Heart left ventricle (tissue), 16 donors: ENCODE data around the gene CHD8. TPM values are rescaled to one million over a fixed set of nuclear protein-coding genes. Genes with fewer than 3 reads are reported as not detected.
A peak's percentile ranks its signal among the peaks of the same experiment; 100 is the strongest.

Experiments
- ATAC-seq, 4 donors: fragments of 200-7000 bp; cut with Tn5 transposase; one replicate each; pipeline ENCODE4 v1.9.1; 2020 to 2022; ENCODE audit warnings: moderate library complexity in 4 of 4, mild to moderate bottlenecking in 3 of 4, moderate number of reproducible peaks in 1 of 4
- DNase-seq, 5 donors: peaks; one replicate each; pipeline ENCODE4 v3.0.0-alpha.2; 2020
- H3K27ac ChIP-seq, 12 donors: fragments of 200-600 bp; sonication (generic) in 4 of 12; one replicate each; pipeline versions ENCODE4 v1.5.0 to v1.8.0; 2016 to 2022; ENCODE audit warnings: mild to moderate bottlenecking in 2 of 12
- H3K27me3 ChIP-seq, 9 donors: fragments of 200-600 bp; sonication (generic) in 2 of 9; one replicate each; pipeline versions ENCODE4 v1.5.1 to v1.8.0; 2016 to 2022; ENCODE audit warnings: mild to moderate bottlenecking in 3 of 9
- H3K36me3 ChIP-seq, 9 donors: fragments of 200-600 bp; sonication (generic) in 2 of 9; one replicate each; pipeline versions ENCODE4 v1.5.0 to v1.8.0; 2018 to 2022; ENCODE audit warnings: mild to moderate bottlenecking in 2 of 9
- H3K4me1 ChIP-seq, 12 donors: fragments of 200-600 bp; sonication (generic) in 4 of 12; one replicate each; pipeline versions ENCODE4 v1.5.0 to v1.8.0; 2016 to 2022; ENCODE audit warnings: mild to moderate bottlenecking in 3 of 12
- H3K4me3 ChIP-seq, 12 donors: fragments of 200-600 bp; sonication (generic) in 4 of 12; one replicate each; pipeline versions ENCODE4 v1.5.0 to v1.8.0; 2017 to 2022; ENCODE audit warnings: mild to moderate bottlenecking in 9 of 12, moderate library complexity in 4 of 12
- H3K9me3 ChIP-seq, 12 donors: fragments of 200-600 bp; sonication (generic) in 4 of 12; one replicate each; pipeline versions ENCODE4 v1.5.0 to v1.8.0; 2016 to 2022; ENCODE audit warnings: mild to moderate bottlenecking in 1 of 12
- POLR2A ChIP-seq, 2 donors: fragments of 450-650 bp; IDR thresholded peaks; one replicate each; pipeline ENCODE4 v1.6.1; 2017; ENCODE audit warnings: antibody characterized with exemption in 2 of 2, mild to moderate bottlenecking in 2 of 2, moderate library complexity in 2 of 2
- WGBS, 4 donors: extraction: QIAGEN DNeasy Blood & Tissue Kit in 2 of 4; methylation state at CpG; one replicate each; pipeline versions ENCODE4 v1.1.5 to v1.1.7; 2013 to 2018; 5-methylcytosine and 5-hydroxymethylcytosine counted together
- intact Hi-C, 10 donors: fragments of 100-400 bp; cut with DNase I; formaldehyde crosslinking; loops; one replicate each; pipeline versions ENCODE4 v1.11.1 to v1.14.2; 2022
- polyA plus RNA-seq, 2 donors: library from polyadenylated mRNA; stranded (reverse); fragments of 200-250 nt; gene quantifications; one replicate each; pipeline ENCODE4 v1.2.3, GENCODE V29; 2013
- total RNA-seq, 9 donors: library from RNA; depleted of rRNA in 2 of 9; stranded (reverse); fragments of >200 nt in 2 of 9; fragmentation: NEBNext Ultra II Directional in 3 of 9; extraction: Animal tissue kit (Norgen Biotek cat#: 25700) in 3 of 9; gene quantifications; one replicate each; pipeline versions ENCODE4 v1.1.0 to v1.2.4, GENCODE V29; 2016 to 2023
- TF ChIP-seq, protein P1 (sequence below), 12 donors: fragments of 200-600 bp; sonication (generic) in 4 of 12; IDR thresholded peaks; one replicate each; pipeline versions ENCODE4 v1.5.0 to v1.8.0; 2018 to 2022; ENCODE audit warnings: antibody characterized with exemption in 12 of 12, mild to moderate bottlenecking in 5 of 12
- donor health status: ischemic (EF 13 %, LVEDD 7.1; RV severe dilation, severe dysfunction).
- donor health status: healthy with polysubstance abuse.
- donor health status: DM: no; HTN: yes; CAD: no.
- donor health status: DM: no; HTN: no; CAD: no.
- donor health status: ischemic (EF 25% LVEDD 6.9; RV normal size, moderate dysfunction).
- donor health status: ischemic (EF 25% LVEDD 5.7; RV mildly dilated, moderate dysfunction).
- donor health status: healthy.
- donor health status: DM: yes; HTN: yes; CAD: no.
- donor health status: ischemic (EF 35%, LVEDD 5.7; RV mildly dilated, moderate dysfunction).
- donor health status: nonischemic (EF 11% LVEDD 7.7; RV severe dilation, severe dysfunction).
- donor health status: DM: yes; HTN: yes; CAD: no.
- donor health status: PGD.
- donor health status: ischemic (EF 29% LVEDD 5.4; RV normal size, mild dysfunction).
- donor health status: nonischemic (EF 23%, LVEDD 6.1; RV moderate dilation, normal function).

Gene CHD8
- total and polyA plus RNA-seq, 11 donors, result 19.0 to 56.9 (median 35.7) TPM

DNA sequence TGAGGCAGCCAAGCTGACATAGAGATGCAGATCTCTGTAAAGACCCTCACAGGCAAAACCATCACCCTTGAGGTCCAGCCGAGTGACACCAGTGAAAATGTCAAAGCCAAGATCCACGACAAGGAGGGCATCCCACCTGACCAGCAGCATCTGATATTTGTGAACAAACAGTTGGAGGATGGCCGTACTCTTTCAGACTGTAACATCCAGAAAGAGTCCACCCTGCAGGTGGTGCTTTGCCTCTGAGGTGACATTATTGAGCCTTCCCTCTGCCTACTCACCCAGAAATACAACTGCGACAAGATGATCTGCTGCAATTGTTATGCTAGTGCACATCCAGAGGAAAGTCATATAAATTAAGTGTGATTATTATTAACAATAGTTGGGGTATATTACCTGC is 57.0 kb downstream of the CHD8 start:
- DNase-seq, result no peak
- intact Hi-C loops, result loop anchor here in 1 of 10 donors (5.0 kb wide), 1 partner anchor 42 kb away; no protein-coding TSS in a partner anchor
- TF ChIP-seq, protein P1, sequence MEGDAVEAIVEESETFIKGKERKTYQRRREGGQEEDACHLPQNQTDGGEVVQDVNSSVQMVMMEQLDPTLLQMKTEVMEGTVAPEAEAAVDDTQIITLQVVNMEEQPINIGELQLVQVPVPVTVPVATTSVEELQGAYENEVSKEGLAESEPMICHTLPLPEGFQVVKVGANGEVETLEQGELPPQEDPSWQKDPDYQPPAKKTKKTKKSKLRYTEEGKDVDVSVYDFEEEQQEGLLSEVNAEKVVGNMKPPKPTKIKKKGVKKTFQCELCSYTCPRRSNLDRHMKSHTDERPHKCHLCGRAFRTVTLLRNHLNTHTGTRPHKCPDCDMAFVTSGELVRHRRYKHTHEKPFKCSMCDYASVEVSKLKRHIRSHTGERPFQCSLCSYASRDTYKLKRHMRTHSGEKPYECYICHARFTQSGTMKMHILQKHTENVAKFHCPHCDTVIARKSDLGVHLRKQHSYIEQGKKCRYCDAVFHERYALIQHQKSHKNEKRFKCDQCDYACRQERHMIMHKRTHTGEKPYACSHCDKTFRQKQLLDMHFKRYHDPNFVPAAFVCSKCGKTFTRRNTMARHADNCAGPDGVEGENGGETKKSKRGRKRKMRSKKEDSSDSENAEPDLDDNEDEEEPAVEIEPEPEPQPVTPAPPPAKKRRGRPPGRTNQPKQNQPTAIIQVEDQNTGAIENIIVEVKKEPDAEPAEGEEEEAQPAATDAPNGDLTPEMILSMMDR (IDR thresholded peaks at IDR 0.05), result no peak
- TF ChIP-seq POLR2A (IDR thresholded peaks at IDR 0.05), result no peak
- Histone ChIP-seq H3K27ac (no peak overlapping the region), H3K36me3 (peaks cover 0 to 100% (median 100%) of the 10 kb centered on the region in 9 donors), H3K4me1 (no peaks in the 10 kb centered on the region), H3K4me3 (no peak overlapping the region), H3K9me3 (no peaks in the 10 kb centered on the region), H3K27me3 (no peaks in the 10 kb centered on the region)
- no peak for ATAC-seq
- 91 to 95% (median 93%) methylated on average over 4 of the region's 4 CpGs for WGBS, 4 donors

DNA sequence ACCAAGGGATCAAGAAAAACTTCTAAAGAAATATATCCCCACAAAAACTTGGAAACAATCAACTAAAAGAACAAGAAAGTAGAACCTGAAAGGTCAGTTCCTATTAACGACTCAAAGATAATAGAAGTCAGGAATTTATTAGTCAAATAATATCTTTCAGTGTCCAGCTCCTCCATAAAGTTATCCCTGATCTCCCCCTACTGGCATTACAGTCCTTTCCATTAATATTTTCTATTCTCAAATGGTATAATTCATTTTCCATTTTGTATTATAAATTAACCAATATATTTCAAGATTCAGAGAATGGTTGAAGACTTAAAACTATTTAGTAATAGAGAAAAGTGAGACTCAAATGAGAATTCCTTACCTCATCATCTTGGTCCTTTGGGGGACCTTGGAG is 60.5 kb downstream of the CHD8 start:
- no peak for ATAC-seq
- intact Hi-C loops, result loop anchor here in 1 of 10 donors (5.0 kb wide), 1 partner anchor 38 kb away; no protein-coding TSS in a partner anchor
- WGBS, 4 donors, result 0 to 27% (median 0%) methylated on average over 1 of the region's 1 CpG

DNA sequence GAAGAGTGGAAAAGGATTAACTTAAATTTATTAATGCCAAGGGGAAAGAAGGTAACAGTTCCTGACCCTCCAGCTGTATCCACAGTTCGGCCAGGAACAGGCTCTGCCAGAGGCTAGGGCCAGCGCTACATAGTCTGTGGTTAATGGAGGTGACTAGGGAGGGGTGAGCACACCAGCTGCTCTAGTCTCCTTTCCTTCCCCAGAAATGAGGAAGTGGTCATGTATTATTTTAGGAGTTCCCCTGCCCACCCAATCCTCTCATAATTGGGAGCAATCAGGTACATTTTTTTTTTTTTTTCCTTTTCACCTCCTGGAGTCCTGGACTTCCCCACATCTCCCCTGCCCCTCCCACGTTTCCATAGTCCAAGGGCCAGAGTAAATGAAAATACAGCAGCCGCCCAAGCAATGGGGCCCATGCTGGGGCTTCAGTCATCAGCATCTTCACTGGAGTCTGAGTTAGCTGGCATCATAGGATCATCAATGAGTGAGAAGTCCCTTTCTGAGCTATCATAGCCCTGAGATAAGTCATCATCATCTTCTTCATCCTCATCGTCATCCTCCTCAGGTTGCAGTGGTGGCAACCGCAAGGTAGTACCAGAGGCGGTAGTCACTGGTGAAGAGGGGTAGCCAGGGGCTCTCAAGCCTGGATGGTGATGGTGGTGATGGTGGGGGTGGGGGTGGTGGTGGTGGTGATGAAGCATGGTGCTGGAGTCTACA is 70.6 kb downstream of the CHD8 start:
- TF ChIP-seq, protein P1 (IDR thresholded peaks at IDR 0.05), result no peak
- TF ChIP-seq POLR2A (IDR thresholded peaks at IDR 0.05), result no peak
- Histone ChIP-seq H3K9me3 (no peaks in the 10 kb centered on the region), H3K4me3 (peak overlapping the region in 2 of 12 donors; percentile 73 to 84), H3K27me3 (no peaks in the 10 kb centered on the region), H3K36me3 (peaks cover 0 to 54% (median 44%) of the 10 kb centered on the region in 9 donors), H3K4me1 (peaks cover 0 to 38% (median 24%) of the 10 kb centered on the region in 12 donors), H3K27ac (peak overlapping the region in 7 of 12 donors; percentile 88 to 96 (median 91))
- ATAC-seq (no peak), DNase-seq (no peak)
- intact Hi-C loops, result loop anchor here in 9 of 10 donors (2.0 to 10.0 kb wide), 8 partner anchors 117 to 701 kb away; partner anchors contain the start of genes HNRNPC (in 5 of the 9), ANG (in 1 of the 9), RNASE4 (in 1 of the 9) and TMEM253 (in 1 of the 9)
- WGBS, 4 donors, result 89 to 92% (median 90%) methylated on average over 7 of the region's 7 CpGs

More for the DNA sequence above, 60.5 kb downstream of the CHD8 start:
- TF ChIP-seq, protein P1 (IDR thresholded peaks at IDR 0.05), result no peak
- no peak for TF ChIP-seq POLR2A (IDR thresholded peaks at IDR 0.05)
- DNase-seq, result no peak
- Histone ChIP-seq H3K36me3 (peaks cover 0 to 100% (median 100%) of the 10 kb centered on the region in 9 donors), H3K4me3 (no peak overlapping the region), H3K4me1 (no peaks in the 10 kb centered on the region), H3K27me3 (no peaks in the 10 kb centered on the region), H3K27ac (no peak overlapping the region), H3K9me3 (no peaks in the 10 kb centered on the region)

DNA sequence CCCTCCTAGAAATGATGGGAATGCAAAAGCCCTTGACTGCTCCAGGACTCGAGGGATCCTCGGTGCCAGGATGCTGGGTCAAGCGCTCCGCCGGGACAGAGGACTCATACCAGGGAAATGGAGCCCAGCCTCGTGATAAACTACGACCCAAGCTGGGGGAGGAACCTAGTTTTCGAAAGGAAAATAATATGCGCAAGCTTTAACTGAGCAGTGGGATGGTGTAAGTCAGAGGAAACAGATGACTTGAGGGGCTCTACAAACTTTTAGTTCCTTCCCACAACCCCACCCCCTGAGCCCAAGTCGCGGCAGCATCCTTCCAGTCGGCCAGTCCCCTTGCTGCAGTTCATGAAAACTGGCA is 71.5 kb downstream of the CHD8 start:
- H3K36me3 ChIP-seq, result peaks cover 0 to 45% (median 35%) of the 10 kb centered on the region in 9 donors
- DNase-seq (no peak), ATAC-seq (no peak)
- intact Hi-C loops, result loop anchor here in 8 of 10 donors (1.0 to 10.0 kb wide), 11 partner anchors 72 to 700 kb away; partner anchors contain the start of genes HNRNPC (in 5 of the 8), ANG (in 1 of the 8), CHD8 (in 1 of the 8) and RAB2B (in 1 of the 8)
- peak overlapping the region; percentile 63 to 97 (median 71) for H3K4me3 ChIP-seq
- no peaks in the 10 kb centered on the region for H3K27me3 ChIP-seq
- no peaks in the 10 kb centered on the region for H3K9me3 ChIP-seq
- TF ChIP-seq, protein P1 (IDR thresholded peaks at IDR 0.05), result no peak
- TF ChIP-seq POLR2A (IDR thresholded peaks at IDR 0.05), result no peak
- WGBS, 4 donors, result 1 to 2% (median 1%) methylated on average over 12 of the region's 12 CpGs
- peak overlapping the region; percentile 29 to 97 (median 90) for H3K27ac ChIP-seq
- peaks cover 0 to 46% (median 29%) of the 10 kb centered on the region in 12 donors for H3K4me1 ChIP-seq
